ENCODE measurements around the gene CCDC127. TPM values are rescaled to one million over a fixed set of nuclear protein-coding genes. Genes with fewer than 3 reads are reported as not detected.

CCDC127 gene
- total and polyA plus RNA-seq, 2 of the 13 experiments (the other 11 are each of a cell fraction or from before 2014, with no cell fraction given): 2.9 to 4.3 TPM

- Histone ChIP-seq H3K9me3 (ENCODE audit: low read length) (no peaks in the 10 kb centered on the region), H3K79me2 (ENCODE audit: insufficient read depth, low read length) (peaks cover 27% of the 10 kb centered on the region), H3K27me3 (ENCODE audit: control insufficient read depth in 1 of 2, insufficient read depth in 2 of 2, low read length in 2 of 2) (no peaks in the 10 kb centered on the region), H3K4me2 (ENCODE audit: low read depth, low read length) (no peak overlapping the region), H3K27ac (ENCODE audit: extremely low read length, insufficient read depth, low read length) (no peak overlapping the region), H3K9ac (ENCODE audit: insufficient read depth, low read depth, low read length) (no peak overlapping the region), H3K36me3 (replicated peaks in 1 of 2; ENCODE audit: control insufficient read depth in 1 of 2, insufficient read depth in 2 of 2, low read length in 2 of 2) (peaks cover 15 to 40% of the 10 kb centered on the region in 2 experiments; a peak in 4 of 5 replicates), H3K4me3 (replicated peaks in 1 of 3; ENCODE audit: insufficient read depth in 1 of 3, low read depth in 2 of 3, low read length in 3 of 3) (no peak overlapping the region), H2AFZ (ENCODE audit: low read length) (no peak overlapping the region), H3K4me1 (ENCODE audit: insufficient read depth, low read length) (no peaks in the 10 kb centered on the region), H4K20me1 (ENCODE audit: insufficient read depth, low read length) (peaks cover 18% of the 10 kb centered on the region; the same call in 1 of the 2 replicates)
- BruUV-seq (replicated peaks): no TSS peak
- WGBS (ENCODE audit: low lambda C conversion rate): 91% methylated on average over 14 of the region's 14 CpGs
- no peak for FAIRE-seq
- ChIA-PET POLR2A (no interaction called here), CTCF (ENCODE audit: low intra/inter-chr PET ratio, low total read pairs) (no interaction called here)
- no peak for ATAC-seq
- no peak for TF ChIP-seq FOXA1 (IDR thresholded peaks at IDR 0.05)
- no peak for TF ChIP-seq FOXA1 (CRISPR knock-in tag; IDR thresholded peaks at IDR 0.05)
- no peak for TF ChIP-seq THAP11 (CRISPR knock-in tag; IDR thresholded peaks at IDR 0.05)
- no peak for TF ChIP-seq POLR2AphosphoS5 (IDR thresholded peaks at IDR 0.05; ENCODE audit: low read depth, low read length)
- no peak for TF ChIP-seq ELK4 (CRISPR knock-in tag; IDR thresholded peaks at IDR 0.05; ENCODE audit: borderline replicate concordance)
- no peak for TF ChIP-seq ATF7 (IDR thresholded peaks at IDR 0.05)
- TF ChIP-seq ATF7 (CRISPR knock-in tag; IDR thresholded peaks at IDR 0.05): no peak
- no peak for TF ChIP-seq KLF11 (CRISPR knock-in tag; IDR thresholded peaks at IDR 0.05)
- no peak for TF ChIP-seq ZNF879 (CRISPR knock-in tag; IDR thresholded peaks at IDR 0.05)
- intact Hi-C loops (cut with micrococcal nuclease; ENCODE audit: unreplicated experiment) (no loop called here), in situ Hi-C loops (cut with HindIII; ENCODE audit: extremely low pct_ligation_motif_present, low pct_unique_long_range_greater_than_20kb) (no loop called here)
- DNase-seq (ENCODE audit: low spot score): no peak
Measured at GRCh38 chr5:207599-207998, 10.4 kb downstream of the CCDC127 start.

GRCh38 chr5:206927-207536, 10.9 kb downstream of the CCDC127 start:
- no peak for FAIRE-seq
- no peak overlapping the region for H3K27ac ChIP-seq (ENCODE audit: extremely low read length, insufficient read depth, low read length)
- CTCF ChIA-PET (ENCODE audit: low intra/inter-chr PET ratio, low total read pairs): no interaction called here
- TF ChIP-seq YY1 (IDR thresholded peaks at IDR 0.05; ENCODE audit: insufficient read depth, insufficient replicate concordance, low read depth, low read length) (no peak), TCF12 (IDR thresholded peaks at IDR 0.05) (no peak), TCF12 (CRISPR knock-in tag; IDR thresholded peaks at IDR 0.05) (no peak), ZNF639 (CRISPR knock-in tag; conservative IDR thresholded peaks at IDR 0.05) (no peak), BCL3 (CRISPR knock-in tag; IDR thresholded peaks at IDR 0.05) (no peak), PAX8 (CRISPR knock-in tag; IDR thresholded peaks at IDR 0.05; ENCODE audit: borderline replicate concordance) (no peak)

More at GRCh38 chr5:206927-207536, 10.9 kb downstream of the CCDC127 start:
- peaks cover 18% of the 10 kb centered on the region; the same call in 1 of the 2 replicates for H4K20me1 ChIP-seq (ENCODE audit: insufficient read depth, low read length)
- peaks cover 15 to 40% of the 10 kb centered on the region in 2 experiments; a peak in 4 of 5 replicates for H3K36me3 ChIP-seq (replicated peaks in 1 of 2; ENCODE audit: control insufficient read depth in 1 of 2, insufficient read depth in 2 of 2, low read length in 2 of 2)
- BruUV-seq (replicated peaks): no TSS peak
- H3K4me2 ChIP-seq (ENCODE audit: low read depth, low read length): no peak overlapping the region
- intact Hi-C loops (cut with micrococcal nuclease; ENCODE audit: unreplicated experiment): no loop called here
- no peaks in the 10 kb centered on the region for H3K9me3 ChIP-seq (ENCODE audit: low read length)
- H2AFZ ChIP-seq (ENCODE audit: low read length): no peak overlapping the region
- H3K27me3 ChIP-seq (ENCODE audit: control insufficient read depth in 1 of 2, insufficient read depth in 2 of 2, low read length in 2 of 2): no peaks in the 10 kb centered on the region
- peaks cover 27% of the 10 kb centered on the region for H3K79me2 ChIP-seq (ENCODE audit: insufficient read depth, low read length)
- H3K4me3 ChIP-seq (replicated peaks in 1 of 3; ENCODE audit: insufficient read depth in 1 of 3, low read depth in 2 of 3, low read length in 3 of 3): no peak overlapping the region
- in situ Hi-C loops (cut with HindIII; ENCODE audit: extremely low pct_ligation_motif_present, low pct_unique_long_range_greater_than_20kb): no loop called here
- no peak overlapping the region for H3K9ac ChIP-seq (ENCODE audit: insufficient read depth, low read depth, low read length)
- POLR2A ChIA-PET: no interaction called here
- ATAC-seq (no peak), DNase-seq (ENCODE audit: low spot score) (no peak)
- 93% methylated on average over 8 of the region's 8 CpGs for WGBS (ENCODE audit: low lambda C conversion rate)
- H3K4me1 ChIP-seq (ENCODE audit: insufficient read depth, low read length): no peaks in the 10 kb centered on the region

All from HepG2 (cell line).